PC-9 (cell line): Measurements from ENCODE around the gene TRIM10. TPM values are rescaled to one million over a fixed set of nuclear protein-coding genes. Genes with fewer than 3 reads are reported as not detected.

Source experiments
- BruUV-seq: library from RNA; stranded (reverse); fragments of 400-500 nt; replicated peaks from 2 replicates; lab custom pipeline; 2021; lab: Mats Ljungman, UMichigan
- CTCF ChIA-PET: fragments of 300-600 bp; sonication (Branson Sonifier 250); formaldehyde crosslinking; loops from one replicate; lab custom pipeline; 2022; ENCODE audit warnings: antibody characterized with exemption; lab: Charles Lee
- POLR2A ChIA-PET: fragments of 300-600 bp; sonication (Branson Sonifier 250); formaldehyde crosslinking; loops from one replicate; lab custom pipeline; 2022; ENCODE audit warnings: antibody characterized with exemption; ENCODE audit not compliant: unreplicated experiment; lab: Charles Lee
- DNase-seq, 2 experiments: peaks; one replicate each; pipeline versions ENCODE4 v3.0.0 to v3.0.0-alpha.2; 2015 to 2022; ENCODE audit warnings: mixed read lengths in 1 of 2
- H2AFZ ChIP-seq: fragments of 200-600 bp; sonication (generic); 2 replicates; pipeline ENCODE4 v1.8.1; 2017; ENCODE audit warnings: antibody characterized with exemption
- H3F3A ChIP-seq: fragments of 200-600 bp; sonication (generic); 2 replicates; pipeline ENCODE4 v1.8.1; 2017; ENCODE audit warnings: antibody characterized with exemption, mild to moderate bottlenecking, low read depth; ENCODE audit not compliant: insufficient read depth
- H3K27ac ChIP-seq: fragments of 200-600 bp; sonication (generic); 2 replicates; pipeline ENCODE4 v1.6.1; 2016; ENCODE audit warnings: mixed run types
- H3K27me3 ChIP-seq: fragments of 200-600 bp; sonication (generic); 2 replicates; pipeline ENCODE4 v1.6.1; 2016; ENCODE audit warnings: low read depth, mixed run types; ENCODE audit not compliant: insufficient read depth
- H3K36me3 ChIP-seq: fragments of 200-600 bp; sonication (generic); 2 replicates; pipeline ENCODE4 v1.6.1; 2016; ENCODE audit warnings: low read depth, mixed run types
- H3K4me1 ChIP-seq: fragments of 200-600 bp; sonication (generic); replicated peaks from 2 replicates; pipeline ENCODE4 v1.6.1; 2016; ENCODE audit warnings: mixed run types; ENCODE audit not compliant: insufficient read depth
- H3K4me2 ChIP-seq: fragments of 200-600 bp; sonication (generic); 2 replicates; pipeline ENCODE4 v1.6.1; 2017; ENCODE audit warnings: mixed run types
- H3K4me3 ChIP-seq: fragments of 200-600 bp; sonication (generic); 2 replicates; pipeline ENCODE4 v1.6.1; 2016; ENCODE audit warnings: mixed run types
- H3K79me2 ChIP-seq: fragments of 200-600 bp; sonication (generic); 2 replicates; pipeline ENCODE4 v1.6.1; 2017; ENCODE audit warnings: low read depth, mixed run types
- H3K9me2 ChIP-seq: fragments of 200-600 bp; sonication (generic); 2 replicates; pipeline ENCODE4 v1.8.1; 2017; ENCODE audit warnings: mild to moderate bottlenecking; ENCODE audit not compliant: insufficient read depth
- H3K9me3 ChIP-seq: fragments of 200-600 bp; sonication (generic); 2 replicates; pipeline ENCODE4 v1.8.1; 2016; ENCODE audit warnings: low read depth; ENCODE audit not compliant: insufficient read depth
- H4K20me1 ChIP-seq: fragments of 200-600 bp; sonication (generic); 2 replicates; pipeline ENCODE4 v1.8.1; 2017; ENCODE audit not compliant: insufficient read depth
- EZH2 ChIP-seq: fragments of 200-600 bp; sonication (generic); IDR thresholded peaks from 2 replicates; pipeline ENCODE4 v1.8.0; 2017; ENCODE audit warnings: antibody characterized with exemption, low read depth
- intact Hi-C: fragments of 100-400 bp; cut with micrococcal nuclease; formaldehyde crosslinking; loops from one replicate; pipeline ENCODE4 v1.10.0; 2022; ENCODE audit not compliant: unreplicated experiment
- total RNA-seq: library from RNA; stranded (reverse); gene quantifications from 2 replicates; pipeline ENCODE4 v1.2.3, GENCODE V29; 2021
- TF ChIP-seq, protein P1 (sequence below): fragments of 200-600 bp; sonication (generic); conservative IDR thresholded peaks from 2 replicates; pipeline ENCODE4 v1.6.1; 2017; ENCODE audit warnings: mixed run types, antibody characterized with exemption, mild to moderate bottlenecking, moderate library complexity

Gene TRIM10
- total RNA-seq, 1 experiment from 2014 or later = not detected

DNA sequence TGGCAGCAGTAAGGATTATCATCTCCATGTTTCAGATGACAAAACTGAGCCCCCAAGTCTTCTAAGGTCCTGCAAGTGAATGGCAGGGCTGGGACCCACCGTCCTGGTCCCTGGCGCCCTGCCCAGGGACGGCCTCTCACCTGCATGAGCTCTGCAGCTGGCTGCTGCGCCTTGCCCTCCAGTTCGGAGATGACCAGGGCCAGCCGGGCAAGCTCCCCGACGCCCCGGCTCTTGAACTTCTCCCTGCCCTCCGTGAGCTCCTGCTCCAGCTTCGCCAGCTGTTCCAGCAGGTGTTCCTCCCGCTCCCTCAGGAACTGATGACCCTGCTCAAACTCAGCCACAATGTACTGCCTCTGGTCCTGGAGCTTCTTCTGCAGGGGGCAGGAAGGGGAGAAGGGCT, 35.4 kb upstream of the TRIM10 start:
- Histone ChIP-seq H3K4me1 (no peaks in the 10 kb centered on the region), H3K4me3 (no peak overlapping the region), H3K79me2 (0 out of 2 replicates have a peak, but pooled peaks cover 3% of the 10 kb centered on the region), H3K9me2 (no peaks in the 10 kb centered on the region), H2AFZ (no peak overlapping the region), H3F3A (no peaks in the 10 kb centered on the region), H4K20me1 (peaks cover 12% of the 10 kb centered on the region; the same call in 1 of the 2 replicates), H3K9me3 (no peaks in the 10 kb centered on the region), H3K4me2 (no peak overlapping the region), H3K27ac (no peak overlapping the region), H3K27me3 (no peaks in the 10 kb centered on the region), H3K36me3 (peaks cover 13% of the 10 kb centered on the region)
- ChIA-PET POLR2A (no interaction called here), CTCF (no interaction called here)
- no TSS peak for BruUV-seq
- intact Hi-C loops = no loop called here
- DNase-seq = no peak
- TF ChIP-seq EZH2 = no peak
- TF ChIP-seq, protein P1, sequence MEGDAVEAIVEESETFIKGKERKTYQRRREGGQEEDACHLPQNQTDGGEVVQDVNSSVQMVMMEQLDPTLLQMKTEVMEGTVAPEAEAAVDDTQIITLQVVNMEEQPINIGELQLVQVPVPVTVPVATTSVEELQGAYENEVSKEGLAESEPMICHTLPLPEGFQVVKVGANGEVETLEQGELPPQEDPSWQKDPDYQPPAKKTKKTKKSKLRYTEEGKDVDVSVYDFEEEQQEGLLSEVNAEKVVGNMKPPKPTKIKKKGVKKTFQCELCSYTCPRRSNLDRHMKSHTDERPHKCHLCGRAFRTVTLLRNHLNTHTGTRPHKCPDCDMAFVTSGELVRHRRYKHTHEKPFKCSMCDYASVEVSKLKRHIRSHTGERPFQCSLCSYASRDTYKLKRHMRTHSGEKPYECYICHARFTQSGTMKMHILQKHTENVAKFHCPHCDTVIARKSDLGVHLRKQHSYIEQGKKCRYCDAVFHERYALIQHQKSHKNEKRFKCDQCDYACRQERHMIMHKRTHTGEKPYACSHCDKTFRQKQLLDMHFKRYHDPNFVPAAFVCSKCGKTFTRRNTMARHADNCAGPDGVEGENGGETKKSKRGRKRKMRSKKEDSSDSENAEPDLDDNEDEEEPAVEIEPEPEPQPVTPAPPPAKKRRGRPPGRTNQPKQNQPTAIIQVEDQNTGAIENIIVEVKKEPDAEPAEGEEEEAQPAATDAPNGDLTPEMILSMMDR = no peak

DNA sequence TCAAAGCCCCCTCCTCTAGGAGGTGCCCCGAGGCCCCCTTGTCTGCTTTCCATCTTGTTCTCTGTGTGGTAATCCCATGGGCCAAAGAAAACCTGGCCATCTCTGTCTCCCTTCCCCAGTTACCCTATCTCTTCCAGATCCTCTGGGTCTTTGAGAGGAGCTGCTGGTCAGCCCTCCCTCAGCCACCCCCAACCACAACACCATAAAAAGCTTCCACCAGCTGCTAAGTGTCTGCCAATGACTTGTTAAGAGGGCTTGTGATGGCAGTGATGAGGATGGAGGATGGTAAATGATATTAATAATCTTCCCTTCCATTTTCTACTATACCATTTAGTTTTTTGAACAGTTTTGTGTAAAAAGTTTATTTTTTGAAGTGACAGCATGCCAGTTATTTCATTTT, 34.9 kb upstream of the TRIM10 start:
- H3K36me3 ChIP-seq = peaks cover 15% of the 10 kb centered on the region
- no peaks in the 10 kb centered on the region for H3K27me3 ChIP-seq
- H3K9me2 ChIP-seq = no peaks in the 10 kb centered on the region
- ChIA-PET POLR2A (no interaction called here), CTCF (no interaction called here)
- no peak for DNase-seq
- H3K9me3 ChIP-seq = no peaks in the 10 kb centered on the region
- no peaks in the 10 kb centered on the region for H3K4me1 ChIP-seq
- no peak overlapping the region for H3K27ac ChIP-seq
- BruUV-seq = no TSS peak
- H3K79me2 ChIP-seq = 0 out of 2 replicates have a peak, but pooled peaks cover 1% of the 10 kb centered on the region
- H2AFZ ChIP-seq = no peak overlapping the region
- 0 out of 2 replicates have a peak, but pooled peaks cover 7% of the 10 kb centered on the region for H4K20me1 ChIP-seq
- intact Hi-C loops = no loop called here
- no peak overlapping the region for H3K4me3 ChIP-seq
- no peak overlapping the region for H3K4me2 ChIP-seq
- H3F3A ChIP-seq = no peaks in the 10 kb centered on the region
- TF ChIP-seq EZH2 = no peak
- TF ChIP-seq, protein P1 = no peak

DNA sequence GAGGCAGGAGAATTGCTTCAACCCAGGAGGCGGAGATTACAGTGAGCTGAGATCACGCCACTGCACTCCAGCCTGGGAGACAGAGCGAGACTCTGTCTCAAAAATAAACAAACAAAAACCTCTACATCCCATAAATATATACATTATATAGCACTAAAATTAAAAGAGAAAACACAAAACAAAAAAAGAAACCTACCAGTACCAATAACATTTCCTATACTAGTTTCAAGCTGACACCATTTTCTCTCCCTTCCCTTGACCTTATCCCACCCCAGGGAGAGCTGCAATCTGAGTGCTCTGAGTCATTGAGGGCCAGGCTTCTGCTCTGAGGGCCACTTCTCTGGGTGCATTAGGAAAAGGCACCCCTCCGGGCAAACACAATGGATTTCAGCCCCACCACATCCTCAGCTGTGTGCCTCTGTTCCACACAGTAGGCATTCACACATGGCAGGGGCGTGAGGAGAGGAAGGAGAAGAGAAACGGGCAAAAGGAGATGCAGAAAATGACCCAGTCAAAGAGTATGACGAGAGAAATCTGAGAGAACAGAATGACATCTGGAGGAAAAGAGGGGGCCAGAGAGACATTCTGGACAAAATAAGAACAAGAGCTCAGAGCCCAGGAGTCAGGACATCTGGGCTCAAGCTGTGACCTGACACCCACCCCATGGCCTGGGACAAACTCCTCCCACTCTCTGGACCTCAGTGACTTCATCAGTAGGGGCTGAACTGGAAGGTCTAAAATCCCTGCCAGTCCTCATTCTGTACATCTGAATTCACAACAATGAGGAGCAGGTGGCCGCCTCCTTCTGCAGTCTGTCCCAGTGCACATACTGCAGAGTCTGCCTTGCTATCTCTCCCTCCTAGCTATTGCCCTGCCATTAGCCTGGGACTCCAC, 34.0 kb upstream of the TRIM10 start:
- no TSS peak for BruUV-seq
- H3K9me3 ChIP-seq = no peaks in the 10 kb centered on the region
- CTCF ChIA-PET = no interaction called here
- H3K27ac ChIP-seq = no peak overlapping the region
- no peak overlapping the region for H2AFZ ChIP-seq
- H3K4me3 ChIP-seq = no peak overlapping the region
- H4K20me1 ChIP-seq = no peaks in the 10 kb centered on the region
- intact Hi-C loops = no loop called here
- no peaks in the 10 kb centered on the region for H3K27me3 ChIP-seq
- TF ChIP-seq, protein P1 = no peak
- TF ChIP-seq EZH2 = no peak
- DNase-seq = no peak
- H3K4me1 ChIP-seq = no peaks in the 10 kb centered on the region
- no peak overlapping the region for H3K4me2 ChIP-seq
- peaks cover 13% of the 10 kb centered on the region for H3K36me3 ChIP-seq
- H3K9me2 ChIP-seq = no peaks in the 10 kb centered on the region
- H3F3A ChIP-seq = no peaks in the 10 kb centered on the region
- POLR2A ChIA-PET = no interaction called here
- no peaks in the 10 kb centered on the region for H3K79me2 ChIP-seq
